SK-N-MC (cell line): ENCODE results near the gene RAPGEF2.

Experiments used
- EZH2 ChIP-seq: fragments of 200-600 bp; sonication (generic); IDR thresholded peaks from one replicate; pipeline ENCODE4 v1.6.1; 2017; ENCODE audit warnings: antibody characterized with exemption
- FOXP2 ChIP-seq: optimal IDR thresholded peaks from 2 replicates; pipeline ENCODE3; 2011; ENCODE audit warnings: mild to moderate bottlenecking, moderate library complexity; ENCODE audit not compliant: insufficient read depth; ENCODE audit errors: extremely low read length, control extremely low read depth
- POLR2AphosphoS5 ChIP-seq: IDR thresholded peaks from 2 replicates; pipeline ENCODE4 v1.6.1; 2012; ENCODE audit warnings: mild to moderate bottlenecking, low read depth, low read length, borderline replicate concordance

GRCh38 chr4:159379836-159380235, 277.0 kb downstream of the RAPGEF2 start:
- no peak for TF ChIP-seq EZH2
- no peak for TF ChIP-seq POLR2AphosphoS5
- no peak for TF ChIP-seq FOXP2
